Nephron (organoid): ENCODE measurements around the gene KCND3.

Experiments
- H3K27ac Mint-ChIP-seq, 3 experiments: 2 replicates each; pipeline ENCODE4 v1.8.0; 2020; ENCODE audit warnings: mixed read lengths in 3 of 3, mild to moderate bottlenecking in 2 of 3, moderate library complexity in 1 of 3
- H3K27me3 Mint-ChIP-seq: 2 replicates; pipeline ENCODE4 v1.8.0; 2021; ENCODE audit warnings: low read depth, mild to moderate bottlenecking, moderate library complexity, mixed read lengths
- H3K36me3 Mint-ChIP-seq: 2 replicates; pipeline ENCODE4 v1.8.0; 2020; ENCODE audit warnings: low read depth, mixed read lengths
- H3K4me1 Mint-ChIP-seq: 2 replicates; pipeline ENCODE4 v1.8.0; 2020; ENCODE audit warnings: mixed read lengths
- H3K4me3 Mint-ChIP-seq, 3 experiments: 2 replicates each; pipeline ENCODE4 v1.8.0; 2020; ENCODE audit warnings: mild to moderate bottlenecking in 3 of 3, mixed read lengths in 3 of 3, moderate library complexity in 2 of 3
- H3K9me3 Mint-ChIP-seq: 2 replicates; pipeline ENCODE4 v1.8.0; 2020; ENCODE audit warnings: mixed read lengths
- CTCF ChIP-seq, 3 experiments: fragments of 200-600 bp; sonication (generic); IDR thresholded peaks; one replicate each; pipeline ENCODE4 v1.5.0; 2021; ENCODE audit warnings: antibody characterized with exemption in 3 of 3; ENCODE audit not compliant: unreplicated experiment in 3 of 3

Gene KCND3

GRCh38 chr1:111813440-111814304 lies 175.8 kb downstream of the KCND3 start:
- Mint-ChIP-seq H3K27me3 (peaks cover 4% of the 10 kb centered on the region), H3K4me3 (no peak overlapping the region), H3K4me1 (no peaks in the 10 kb centered on the region), H3K9me3 (no peaks in the 10 kb centered on the region), H3K36me3 (no peaks in the 10 kb centered on the region), H3K27ac (no peak overlapping the region)
- TF ChIP-seq CTCF (IDR thresholded peaks at IDR 0.05; ENCODE audit: unreplicated experiment in 3 of 3): no peak

- Mint-ChIP-seq H3K27me3 (peaks cover 4% of the 10 kb centered on the region), H3K4me1 (no peaks in the 10 kb centered on the region), H3K9me3 (no peaks in the 10 kb centered on the region), H3K4me3 (no peak overlapping the region), H3K27ac (no peak overlapping the region), H3K36me3 (no peaks in the 10 kb centered on the region)
- TF ChIP-seq CTCF (IDR thresholded peaks at IDR 0.05; ENCODE audit: unreplicated experiment in 3 of 3): no peak
Measured at GRCh38 chr1:111812306-111812705, 177.2 kb downstream of the KCND3 start.

- H3K9me3 Mint-ChIP-seq: no peaks in the 10 kb centered on the region
- H3K27ac Mint-ChIP-seq: no peak overlapping the region
- no peak for TF ChIP-seq CTCF (IDR thresholded peaks at IDR 0.05; ENCODE audit: unreplicated experiment in 3 of 3)
- no peaks in the 10 kb centered on the region for H3K36me3 Mint-ChIP-seq
- no peak overlapping the region for H3K4me3 Mint-ChIP-seq
- H3K27me3 Mint-ChIP-seq: peaks cover 4% of the 10 kb centered on the region
- no peaks in the 10 kb centered on the region for H3K4me1 Mint-ChIP-seq
Measured at GRCh38 chr1:111811891-111812290, 177.6 kb downstream of the KCND3 start.

- Mint-ChIP-seq H3K27me3 (peaks cover 15% of the 10 kb centered on the region), H3K36me3 (no peaks in the 10 kb centered on the region), H3K27ac (no peak overlapping the region), H3K4me3 (no peak overlapping the region), H3K4me1 (peaks cover 6% of the 10 kb centered on the region), H3K9me3 (no peaks in the 10 kb centered on the region)
- no peak for TF ChIP-seq CTCF (IDR thresholded peaks at IDR 0.05; ENCODE audit: unreplicated experiment in 3 of 3)
Measured at GRCh38 chr1:111805251-111805650, 184.2 kb downstream of the KCND3 start.

- Mint-ChIP-seq H3K4me3 (no peak overlapping the region), H3K36me3 (no peaks in the 10 kb centered on the region), H3K27ac (no peak overlapping the region), H3K27me3 (peaks cover 15% of the 10 kb centered on the region), H3K4me1 (peaks cover 6% of the 10 kb centered on the region), H3K9me3 (no peaks in the 10 kb centered on the region)
- no peak for TF ChIP-seq CTCF (IDR thresholded peaks at IDR 0.05; ENCODE audit: unreplicated experiment in 3 of 3)
Measured at GRCh38 chr1:111804776-111805175, 184.7 kb downstream of the KCND3 start.

GRCh38 chr1:111803951-111804350 lies 185.5 kb downstream of the KCND3 start:
- Mint-ChIP-seq H3K9me3 (no peaks in the 10 kb centered on the region), H3K27ac (no peak overlapping the region), H3K36me3 (no peaks in the 10 kb centered on the region), H3K4me3 (no peak overlapping the region), H3K4me1 (peaks cover 6% of the 10 kb centered on the region), H3K27me3 (peaks cover 11% of the 10 kb centered on the region)
- TF ChIP-seq CTCF (IDR thresholded peaks at IDR 0.05; ENCODE audit: unreplicated experiment in 3 of 3): no peak
